PC-3 (cell line): Measurements from ENCODE around the gene LILRA6. TPM values are rescaled to one million over a fixed set of nuclear protein-coding genes. Genes with fewer than 3 reads are reported as not detected.

Source experiments
- ATAC-seq: fragments of 200-7000 bp; cut with Tn5 transposase; 2 replicates; pipeline ENCODE4 v1.9.1; 2020; ENCODE audit warnings: mild to moderate bottlenecking, moderate library complexity
- BruUV-seq: library from RNA; stranded (reverse); fragments of 400-500 nt; replicated peaks from 2 replicates; lab custom pipeline; 2021; lab: Mats Ljungman, UMichigan
- CTCF ChIA-PET: fragments of 300-600 bp; sonication (Branson Sonifier 250); formaldehyde crosslinking; loops from one replicate; lab custom pipeline; 2022; ENCODE audit warnings: antibody characterized with exemption; lab: Charles Lee
- POLR2A ChIA-PET: fragments of 300-600 bp; sonication (Branson Sonifier 250); formaldehyde crosslinking; loops from one replicate; lab custom pipeline; 2022; ENCODE audit warnings: antibody characterized with exemption; ENCODE audit not compliant: unreplicated experiment; lab: Charles Lee
- DNase-seq: peaks from one replicate; pipeline ENCODE4 v3.0.0-alpha.2; 2015
- H2AFZ ChIP-seq: fragments of 300-600 bp; sonication (generic); 2 replicates; pipeline ENCODE4 v1.6.0; 2016; ENCODE audit warnings: antibody characterized with exemption, low read length
- H3F3A ChIP-seq: fragments of 300-600 bp; sonication (generic); one replicate; pipeline ENCODE4 v1.6.0; 2017; ENCODE audit warnings: antibody characterized with exemption, low read length, control low read depth, mild to moderate bottlenecking; ENCODE audit not compliant: unreplicated experiment
- H3K27ac ChIP-seq: fragments of 300-600 bp; sonication (generic); 2 replicates; pipeline ENCODE4 v1.5.1; 2016; ENCODE audit warnings: mild to moderate bottlenecking, low read length
- H3K27me3 ChIP-seq: fragments of 300-600 bp; sonication (generic); 2 replicates; pipeline ENCODE4 v1.6.1; 2016; ENCODE audit warnings: low read length, mixed read lengths
- H3K36me3 ChIP-seq: fragments of 300-600 bp; sonication (generic); 2 replicates; pipeline ENCODE4 v1.6.1; 2016; ENCODE audit warnings: low read depth, mixed run types, low read length, mixed read lengths
- H3K4me1 ChIP-seq: fragments of 300-600 bp; sonication (generic); 2 replicates; pipeline ENCODE4 v1.5.1; 2016; ENCODE audit warnings: low read length; ENCODE audit not compliant: insufficient read depth
- H3K4me2 ChIP-seq: fragments of 300-600 bp; sonication (generic); 2 replicates; pipeline ENCODE4 v1.6.0; 2016; ENCODE audit warnings: low read length
- H3K4me3 ChIP-seq: fragments of 300-600 bp; sonication (generic); 2 replicates; pipeline ENCODE4 v1.5.1; 2016; ENCODE audit warnings: mild to moderate bottlenecking, low read length, mixed read lengths
- H3K79me2 ChIP-seq: fragments of 300-600 bp; sonication (generic); 2 replicates; pipeline ENCODE4 v1.6.1; 2017; ENCODE audit warnings: low read length, mixed read lengths
- H3K9ac ChIP-seq: fragments of 300-600 bp; sonication (generic); 2 replicates; pipeline ENCODE4 v1.6.0; 2016; ENCODE audit warnings: mild to moderate bottlenecking, low read length
- H3K9me2 ChIP-seq: fragments of 300-600 bp; sonication (generic); replicated peaks from 2 replicates; pipeline ENCODE4 v1.6.1; 2016; ENCODE audit warnings: mixed run types, low read length, mixed read lengths
- H3K9me3 ChIP-seq: fragments of 300-600 bp; sonication (generic); 2 replicates; pipeline ENCODE4 v1.6.1; 2016; ENCODE audit warnings: low read length, mixed read lengths
- H4K20me1 ChIP-seq: fragments of 300-600 bp; sonication (generic); 2 replicates; pipeline ENCODE4 v1.6.1; 2016; ENCODE audit warnings: low read length, mixed read lengths
- EZH2 ChIP-seq: fragments of 300-600 bp; sonication (generic); IDR thresholded peaks from one replicate; pipeline ENCODE4 v1.6.1; 2017; ENCODE audit warnings: antibody characterized with exemption, mild to moderate bottlenecking, low read length; ENCODE audit not compliant: unreplicated experiment
- EZH2phosphoT487 ChIP-seq: fragments of 300-600 bp; sonication (generic); IDR thresholded peaks from 2 replicates; pipeline ENCODE4 v1.6.1; 2018; ENCODE audit warnings: mild to moderate bottlenecking, antibody characterized with exemption, low read length, borderline replicate concordance
- intact Hi-C: fragments of 100-400 bp; cut with micrococcal nuclease; formaldehyde crosslinking; loops from 2 replicates; pipeline ENCODE4 v1.9.0; 2023
- total RNA-seq: library from RNA; depleted of rRNA; stranded (reverse); fragments of >200 nt; gene quantifications from 2 replicates; pipeline ENCODE4 v1.2.3, GENCODE V29; 2014
- TF ChIP-seq, protein P1 (sequence below): fragments of 300-600 bp; sonication (generic); conservative IDR thresholded peaks from 2 replicates; pipeline ENCODE4 v1.5.1; 2017; ENCODE audit warnings: antibody characterized with exemption, low read depth, mild to moderate bottlenecking, low read length

The LILRA6 gene
- total RNA-seq, 1 experiment from 2014 or later = not detected

GRCh38 chr19:54189145-54189734 lies 53.4 kb downstream of the LILRA6 start, which contains the start of gene MBOAT7:
MBOAT7 (minus strand) TSS chr19:54189580; CDS start chr19:54188508, 1,072 bp downstream.
- TF ChIP-seq, protein P1, sequence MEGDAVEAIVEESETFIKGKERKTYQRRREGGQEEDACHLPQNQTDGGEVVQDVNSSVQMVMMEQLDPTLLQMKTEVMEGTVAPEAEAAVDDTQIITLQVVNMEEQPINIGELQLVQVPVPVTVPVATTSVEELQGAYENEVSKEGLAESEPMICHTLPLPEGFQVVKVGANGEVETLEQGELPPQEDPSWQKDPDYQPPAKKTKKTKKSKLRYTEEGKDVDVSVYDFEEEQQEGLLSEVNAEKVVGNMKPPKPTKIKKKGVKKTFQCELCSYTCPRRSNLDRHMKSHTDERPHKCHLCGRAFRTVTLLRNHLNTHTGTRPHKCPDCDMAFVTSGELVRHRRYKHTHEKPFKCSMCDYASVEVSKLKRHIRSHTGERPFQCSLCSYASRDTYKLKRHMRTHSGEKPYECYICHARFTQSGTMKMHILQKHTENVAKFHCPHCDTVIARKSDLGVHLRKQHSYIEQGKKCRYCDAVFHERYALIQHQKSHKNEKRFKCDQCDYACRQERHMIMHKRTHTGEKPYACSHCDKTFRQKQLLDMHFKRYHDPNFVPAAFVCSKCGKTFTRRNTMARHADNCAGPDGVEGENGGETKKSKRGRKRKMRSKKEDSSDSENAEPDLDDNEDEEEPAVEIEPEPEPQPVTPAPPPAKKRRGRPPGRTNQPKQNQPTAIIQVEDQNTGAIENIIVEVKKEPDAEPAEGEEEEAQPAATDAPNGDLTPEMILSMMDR = peak; percentile 49
- no peak for TF ChIP-seq EZH2phosphoT487

GRCh38 chr19:54188215-54188871 lies 54.2 kb downstream of the LILRA6 start:
- CTCF ChIA-PET = interaction anchor here (0.8 to 1.6 kb wide), 3 partner anchors 13 to 52 kb away, joined by 3 to 11 read pairs (median 4); partner anchors contain the start of genes CNOT3 and TMC4
- Histone ChIP-seq H3K79me2 (peaks cover 48% of the 10 kb centered on the region), H3K9me2 (no peaks in the 10 kb centered on the region), H3K27ac (no peak overlapping the region), H3K4me2 (peak overlapping the region; percentile 98), H2AFZ (peak overlapping the region; percentile 93), H3K9me3 (no peaks in the 10 kb centered on the region), H3K9ac (peak overlapping the region; percentile 91), H3K4me3 (peak overlapping the region; percentile 74), H3K4me1 (peaks cover 19% of the 10 kb centered on the region), H3F3A (no peaks in the 10 kb centered on the region), H3K36me3 (peaks cover 24% of the 10 kb centered on the region; the same call in 1 of the 2 replicates), H3K27me3 (no peaks in the 10 kb centered on the region), H4K20me1 (no peaks in the 10 kb centered on the region)
- ATAC-seq = no peak
- intact Hi-C loops = loop anchor here (2.0 kb wide), 1 partner anchor 16 kb away; the partner anchor contains the start of gene TMC4
- no peak for TF ChIP-seq EZH2
- TF ChIP-seq, protein P1 = no peak
- no peak for TF ChIP-seq EZH2phosphoT487
- POLR2A ChIA-PET = interaction anchor here (0.6 to 2.8 kb wide), 3 partner anchors 11 to 321 kb away, joined by 3 to 22 read pairs (median 7); partner anchors contain the start of gene CNOT3
- BruUV-seq = TSS peak; percentile 25
- peak; percentile 54 for DNase-seq

More at GRCh38 chr19:54189145-54189734, 53.4 kb downstream of the LILRA6 start, which contains the start of gene MBOAT7:
- Histone ChIP-seq H3K79me2 (peaks cover 51% of the 10 kb centered on the region), H3K4me2 (peak within 1 kb of the TSS; percentile 98), H3K36me3 (peaks cover 22% of the 10 kb centered on the region; the same call in 1 of the 2 replicates), H2AFZ (peak within 1 kb of the TSS; percentile 93), H3K9ac (peak within 1 kb of the TSS; percentile 91), H3K9me3 (no peaks in the 10 kb centered on the region), H3K27ac (peak within 1 kb of the TSS; percentile 89), H3K4me1 (peaks cover 19% of the 10 kb centered on the region), H3K9me2 (no peaks in the 10 kb centered on the region), H3K4me3 (peak within 1 kb of the TSS; percentile 74), H4K20me1 (no peaks in the 10 kb centered on the region), H3K27me3 (no peaks in the 10 kb centered on the region), H3F3A (no peaks in the 10 kb centered on the region)
- intact Hi-C loops = loop anchor here (1.0 to 2.0 kb wide), 2 partner anchors 16 to 52 kb away; partner anchors contain the start of genes CNOT3 and TMC4
- POLR2A ChIA-PET = interaction anchor here (0.5 to 3.5 kb wide), 17 partner anchors 11 to 1931 kb away, joined by 3 to 22 read pairs (median 5); partner anchors contain the start of genes CNOT3, EPS8L1, LENG1 and LENG8
- no TSS peak for BruUV-seq
- no peak for DNase-seq
- CTCF ChIA-PET = interaction anchor here (0.7 to 1.6 kb wide), 6 partner anchors 14 to 53 kb away, joined by 3 to 11 read pairs (median 5); partner anchors contain the start of genes CNOT3 and TMC4
- ATAC-seq = peak; percentile 13
